H9 (cell line): ENCODE results near the gene KLB. TPM values are rescaled to one million over a fixed set of nuclear protein-coding genes. Genes with fewer than 3 reads are reported as not detected.
A peak's percentile ranks its signal among the peaks of the same experiment; 100 is the strongest.

Source experiments
- DNase-seq: peaks from one replicate; pipeline ENCODE4 v3.0.0-alpha.2; 2017
- H2AFZ ChIP-seq: one replicate; pipeline ENCODE4 v1.6.1; 2013; ENCODE audit warnings: mild to moderate bottlenecking, low read length, control low read depth, moderate library complexity
- H2AK5ac ChIP-seq: 2 replicates; pipeline ENCODE4 v1.6.1; 2013; ENCODE audit warnings: low read length, control low read depth, mixed read lengths; ENCODE audit not compliant: insufficient read length
- H2BK120ac ChIP-seq: one replicate; pipeline ENCODE4 v1.6.1; 2013; ENCODE audit warnings: low read depth, mild to moderate bottlenecking, low read length, control low read depth, inconsistent platforms; ENCODE audit not compliant: poor library complexity, severe bottlenecking
- H2BK12ac ChIP-seq: 2 replicates; pipeline ENCODE4 v1.6.1; 2013; ENCODE audit warnings: low read length, control low read depth, mixed read lengths, low read depth; ENCODE audit not compliant: insufficient read length
- H2BK15ac ChIP-seq: 2 replicates; pipeline ENCODE4 v1.6.1; 2013; ENCODE audit warnings: low read depth, low read length, control low read depth
- H2BK20ac ChIP-seq: one replicate; pipeline ENCODE4 v1.6.1; 2013; ENCODE audit warnings: low read depth, mild to moderate bottlenecking, low read length, control low read depth, inconsistent platforms; ENCODE audit not compliant: poor library complexity, severe bottlenecking
- H2BK5ac ChIP-seq: 2 replicates; pipeline ENCODE4 v1.6.1; 2013; ENCODE audit warnings: low read length, control low read depth, mixed read lengths; ENCODE audit not compliant: insufficient read length
- H3K14ac ChIP-seq: 2 replicates; pipeline ENCODE4 v1.6.1; 2013; ENCODE audit warnings: low read length, control low read depth; ENCODE audit not compliant: insufficient read depth
- H3K18ac ChIP-seq: 2 replicates; pipeline ENCODE4 v1.6.1; 2013; ENCODE audit warnings: low read depth, mild to moderate bottlenecking, mixed read lengths, low read length, control low read depth; ENCODE audit not compliant: insufficient read length
- H3K23ac ChIP-seq: 2 replicates; pipeline ENCODE4 v1.6.1; 2013; ENCODE audit warnings: low read length, control low read depth, mixed read lengths, low read depth; ENCODE audit not compliant: insufficient read length
- H3K23me2 ChIP-seq: 2 replicates; pipeline ENCODE4 v1.6.1; 2013; ENCODE audit warnings: low read depth, mild to moderate bottlenecking, mixed read lengths, low read length, control low read depth; ENCODE audit not compliant: insufficient read length, poor library complexity, severe bottlenecking
- H3K27ac ChIP-seq: 2 replicates; pipeline ENCODE4 v1.5.1; 2013; ENCODE audit warnings: low read length, control low read depth, mixed read lengths, low read depth; ENCODE audit not compliant: insufficient read length
- H3K27me3 ChIP-seq: 2 replicates; pipeline ENCODE4 v1.6.1; 2013; ENCODE audit warnings: low read length, control low read depth, inconsistent platforms; ENCODE audit not compliant: insufficient read depth
- H3K4ac ChIP-seq: 2 replicates; pipeline ENCODE4 v1.6.1; 2013; ENCODE audit warnings: low read depth, mild to moderate bottlenecking, control low read depth, inconsistent platforms, low read length, moderate library complexity
- H3K4me1 ChIP-seq: 2 replicates; pipeline ENCODE4 v1.6.1; 2013; ENCODE audit warnings: low read length, control low read depth, inconsistent platforms; ENCODE audit not compliant: insufficient read depth
- H3K4me2 ChIP-seq: 2 replicates; pipeline ENCODE4 v1.6.1; 2013; ENCODE audit warnings: low read length, control low read depth, mixed read lengths; ENCODE audit not compliant: insufficient read length, insufficient read depth
- H3K56ac ChIP-seq: 2 replicates; pipeline ENCODE4 v1.6.1; 2013; ENCODE audit warnings: low read depth, mild to moderate bottlenecking, mixed read lengths, low read length, control low read depth; ENCODE audit not compliant: insufficient read length
- H3K79me1 ChIP-seq: 2 replicates; pipeline ENCODE4 v1.6.1; 2013; ENCODE audit warnings: low read depth, mild to moderate bottlenecking, moderate library complexity, low read length, control low read depth, inconsistent platforms; ENCODE audit not compliant: insufficient read depth, poor library complexity, severe bottlenecking
- H3K79me2 ChIP-seq: 2 replicates; pipeline ENCODE4 v1.6.1; 2013; ENCODE audit warnings: low read length, control low read depth, inconsistent platforms; ENCODE audit not compliant: insufficient read depth
- H3K9ac ChIP-seq: 2 replicates; pipeline ENCODE4 v1.6.1; 2013; ENCODE audit warnings: low read length, control low read depth, mixed read lengths; ENCODE audit not compliant: insufficient read length; ENCODE audit errors: extremely low read depth
- H3K9me3 ChIP-seq: one replicate; pipeline ENCODE4 v1.6.1; 2013; ENCODE audit warnings: low read depth, low read length, inconsistent platforms; ENCODE audit not compliant: control insufficient read depth
- H3T11ph ChIP-seq: one replicate; pipeline ENCODE4 v1.6.1; 2013; ENCODE audit warnings: mild to moderate bottlenecking, low read length, control low read depth, inconsistent platforms
- H4K20me1 ChIP-seq: one replicate; pipeline ENCODE4 v1.6.1; 2013; ENCODE audit not compliant: control insufficient read depth, insufficient read length, insufficient read depth
- H4K5ac ChIP-seq: 2 replicates; pipeline ENCODE4 v1.6.1; 2013; ENCODE audit warnings: low read depth, mild to moderate bottlenecking, mixed read lengths, low read length, control low read depth; ENCODE audit not compliant: insufficient read length
- H4K8ac ChIP-seq: replicated peaks from 2 replicates; pipeline ENCODE4 v1.6.1; 2013; ENCODE audit warnings: low read length, control low read depth, mixed read lengths, low read depth; ENCODE audit not compliant: insufficient read length
- H4K91ac ChIP-seq: 2 replicates; pipeline ENCODE4 v1.6.1; 2013; ENCODE audit warnings: low read depth, mild to moderate bottlenecking, moderate library complexity, mixed read lengths, low read length, control low read depth; ENCODE audit not compliant: insufficient read length
- H3K27ac Mint-ChIP-seq, 3 experiments: 2 replicates in 2 of 3; 3 replicates in 1 of 3; pipeline ENCODE4 v1.8.0; 2020 to 2021; ENCODE audit warnings: mixed read lengths in 3 of 3, mild to moderate bottlenecking in 1 of 3, moderate library complexity in 1 of 3
- H3K27me3 Mint-ChIP-seq: 2 replicates; pipeline ENCODE4 v1.8.0; 2021; ENCODE audit warnings: low read depth, mild to moderate bottlenecking, moderate library complexity, mixed read lengths
- H3K36me3 Mint-ChIP-seq, 3 experiments: 2 replicates in 2 of 3; 3 replicates in 1 of 3; pipeline ENCODE4 v1.8.0; 2020 to 2021; ENCODE audit warnings: low read depth in 3 of 3, mixed read lengths in 3 of 3; ENCODE audit not compliant: insufficient read depth in 1 of 3
- H3K4me1 Mint-ChIP-seq, 2 experiments: 2 replicates each; pipeline ENCODE4 v1.8.0; 2020; ENCODE audit warnings: mixed read lengths in 2 of 2
- H3K4me3 Mint-ChIP-seq, 2 experiments: 2 replicates in 1 of 2; 3 replicates in 1 of 2; pipeline ENCODE4 v1.8.0; 2020 to 2021; ENCODE audit warnings: mild to moderate bottlenecking in 2 of 2, mixed read lengths in 2 of 2, moderate library complexity in 1 of 2
- H3K9me3 Mint-ChIP-seq, 2 experiments: 2 replicates in 1 of 2; 3 replicates in 1 of 2; pipeline ENCODE4 v1.8.0; 2020; ENCODE audit warnings: mild to moderate bottlenecking in 2 of 2, mixed read lengths in 2 of 2, moderate library complexity in 1 of 2
- CTCF ChIP-seq: fragments of 200-600 bp; sonication (generic); conservative IDR thresholded peaks from 3 replicates; pipeline ENCODE4 v1.8.0; 2021; ENCODE audit warnings: antibody characterized with exemption, mild to moderate bottlenecking
- WGBS: extraction: QIAGEN DNeasy Blood & Tissue Kit; methylation state at CpG from one replicate; pipeline ENCODE4 v1.1.7; 2013; ENCODE audit warnings: missing lambda C conversion rate, low lambda C conversion rate, mixed read lengths; ENCODE audit not compliant: insufficient read length; ENCODE audit errors: extremely low coverage; 5-methylcytosine and 5-hydroxymethylcytosine counted together
- total RNA-seq: library from RNA; stranded (reverse); gene quantifications from 2 replicates; pipeline ENCODE4 v1.2.1, GENCODE V29; 2021

Gene KLB
- total RNA-seq, 1 experiment from 2014 or later, result 0.07 TPM

DNA sequence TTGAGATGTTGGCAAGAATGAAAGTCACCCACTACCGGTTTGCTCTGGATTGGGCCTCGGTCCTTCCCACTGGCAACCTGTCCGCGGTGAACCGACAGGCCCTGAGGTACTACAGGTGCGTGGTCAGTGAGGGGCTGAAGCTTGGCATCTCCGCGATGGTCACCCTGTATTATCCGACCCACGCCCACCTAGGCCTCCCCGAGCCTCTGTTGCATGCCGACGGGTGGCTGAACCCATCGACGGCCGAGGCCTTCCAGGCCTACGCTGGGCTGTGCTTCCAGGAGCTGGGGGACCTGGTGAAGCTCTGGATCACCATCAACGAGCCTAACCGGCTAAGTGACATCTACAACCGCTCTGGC is 39.7 kb downstream of the KLB start:
- Histone ChIP-seq H3K9me3 (no peaks in the 10 kb centered on the region), H4K8ac (no peak overlapping the region), H2BK15ac (no peak overlapping the region), H3K23me2 (no peaks in the 10 kb centered on the region), H2BK5ac (no peak overlapping the region), H2BK12ac (no peak overlapping the region), H3K79me1 (no peaks in the 10 kb centered on the region), H3K56ac (no peak overlapping the region), H3K18ac (peak overlapping the region; percentile 41), H4K5ac (no peak overlapping the region), H4K91ac (no peak overlapping the region), H4K20me1 (no peaks in the 10 kb centered on the region), H3K79me2 (no peaks in the 10 kb centered on the region), H3K14ac (peak overlapping the region; percentile 21; the same call in 1 of the 2 replicates), H3K4me1 (no peaks in the 10 kb centered on the region), H2BK20ac (no peak overlapping the region), H2BK120ac (no peak overlapping the region), H3K27ac (no peak overlapping the region), H2AFZ (no peak overlapping the region), H3K23ac (no peak overlapping the region), H3T11ph (no peak overlapping the region), H3K4me2 (no peak overlapping the region), H3K27me3 (no peaks in the 10 kb centered on the region), H3K9ac (no peak overlapping the region), H3K4ac (no peak overlapping the region), H2AK5ac (no peak overlapping the region)
- H3K36me3 Mint-ChIP-seq, result peaks cover 0 to 16% (median 5%) of the 10 kb centered on the region in 3 experiments; a peak in 3 of 7 replicates
- peak overlapping the region in 1 of 2 experiments; percentile 66; a peak in 2 of 5 replicates for H3K4me3 Mint-ChIP-seq
- no peaks in the 10 kb centered on the region for H3K9me3 Mint-ChIP-seq
- H3K27me3 Mint-ChIP-seq, result no peaks in the 10 kb centered on the region
- H3K27ac Mint-ChIP-seq, result peak overlapping the region in 2 of 3 experiments; percentile 18 to 70; a peak in 1 of 7 replicates
- no CpG with 5 or more reads among the region's 20 CpGs for WGBS
- TF ChIP-seq CTCF, result no peak
- H3K4me1 Mint-ChIP-seq, result peaks cover 0 to 3% of the 10 kb centered on the region in 2 experiments; a peak in 1 of 4 replicates
- DNase-seq, result no peak
